C4-2B (cell line): ENCODE data around the gene CRAMP1.

Experiments
- H3K27ac ChIP-seq: fragments of 450-650 bp; 2 replicates; pipeline ENCODE4 v1.5.1; 2017
- CTCF ChIP-seq: fragments of 450-650 bp; conservative IDR thresholded peaks from 2 replicates; pipeline ENCODE4 v1.5.1; 2017; ENCODE audit warnings: mild to moderate bottlenecking
- ZFX ChIP-seq: fragments of 450-650 bp; IDR thresholded peaks from 2 replicates; pipeline ENCODE4 v1.6.1; 2017

The CRAMP1 gene

GRCh38 chr16:1668612-1669319 lies 56.6 kb downstream of the CRAMP1 start:
- TF ChIP-seq CTCF = no peak
- TF ChIP-seq ZFX = no peak
- no peak overlapping the region for H3K27ac ChIP-seq

- no peak overlapping the region for H3K27ac ChIP-seq
- TF ChIP-seq CTCF (no peak), ZFX (no peak)
These were observed 57.5 kb downstream of the CRAMP1 start for GRCh38 chr16:1669698-1670097.

- TF ChIP-seq CTCF (no peak), ZFX (no peak)
These were observed 58.2 kb downstream of the CRAMP1 start for GRCh38 chr16:1670371-1670770.

GRCh38 chr16:1670866-1671265 lies 58.7 kb downstream of the CRAMP1 start:
- no peak overlapping the region for H3K27ac ChIP-seq
- TF ChIP-seq CTCF (no peak), ZFX (no peak)

More at GRCh38 chr16:1670371-1670770, 58.2 kb downstream of the CRAMP1 start:
- H3K27ac ChIP-seq = no peak overlapping the region

- TF ChIP-seq ZFX (no peak), CTCF (no peak)
- H3K27ac ChIP-seq = no peak overlapping the region
These were observed 61.4 kb downstream of the CRAMP1 start for GRCh38 chr16:1673424-1674151.

GRCh38 chr16:1674306-1674705 lies 62.1 kb downstream of the CRAMP1 start:
- H3K27ac ChIP-seq = no peak overlapping the region
- TF ChIP-seq ZFX (no peak), CTCF (no peak)
